CD14-positive monocyte (primary cell): Measurements from ENCODE around the gene WDR55. TPM values are rescaled to one million over a fixed set of nuclear protein-coding genes. Genes with fewer than 3 reads are reported as not detected.
"Not testable (repeated sequence)": the region's sequence is repeated elsewhere in the genome, so short reads cannot be mapped to it uniquely, and the experiment has no call there.

Source experiments
- DNase-seq, 3 donors: peaks; one replicate each; pipeline ENCODE4 v3.0.0-alpha.2; 2011 to 2022
- H2AFZ ChIP-seq: 2 replicates; pipeline ENCODE4 v1.6.0; 2012; ENCODE audit warnings: mild to moderate bottlenecking, low read depth, low read length, inconsistent platforms; ENCODE audit not compliant: insufficient read depth, poor library complexity, severe bottlenecking
- H3K27ac ChIP-seq, 2 donors: 1 replicate in 1 of 2; 2 replicates in 1 of 2; pipeline ENCODE4 v1.5.1; 2012 to 2013; ENCODE audit warnings: low read length in 2 of 2, control low read depth in 1 of 2, inconsistent platforms in 1 of 2, low read depth in 1 of 2, mild to moderate bottlenecking in 1 of 2
- H3K27me3 ChIP-seq, 2 donors: one replicate each; pipeline versions ENCODE4 v1.6.0 to v1.6.1; 2011 to 2013; ENCODE audit warnings: low read length in 2 of 2; ENCODE audit not compliant: control insufficient read depth in 2 of 2, insufficient read depth in 2 of 2
- H3K36me3 ChIP-seq, 2 donors: replicated peaks in 1 of 2; 1 replicate in 1 of 2; 2 replicates in 1 of 2; pipeline versions ENCODE4 v1.5.1 to v1.6.1; 2012 to 2013; ENCODE audit warnings: low read length in 2 of 2, control low read depth in 1 of 2, inconsistent platforms in 1 of 2, mild to moderate bottlenecking in 1 of 2; ENCODE audit not compliant: insufficient read depth in 2 of 2, control insufficient read depth in 1 of 2
- H3K4me1 ChIP-seq, 2 donors: 1 replicate in 1 of 2; 2 replicates in 1 of 2; pipeline versions ENCODE4 v1.5.1 to v1.6.1; 2012 to 2013; ENCODE audit warnings: low read length in 2 of 2, control low read depth in 1 of 2, inconsistent platforms in 1 of 2, mild to moderate bottlenecking in 1 of 2, moderate library complexity in 1 of 2; ENCODE audit not compliant: insufficient read depth in 2 of 2, control insufficient read depth in 1 of 2
- H3K4me2 ChIP-seq: replicated peaks from 2 replicates; pipeline ENCODE3; 2012; ENCODE audit warnings: low read length, moderate library complexity, mild to moderate bottlenecking; ENCODE audit not compliant: poor library complexity, severe bottlenecking; ENCODE audit errors: extremely low read depth
- H3K4me3 ChIP-seq, 3 experiments: fragments of 200-600 bp in 1 of 3; sonication (generic) in 1 of 3; replicated peaks in 1 of 3; 1 replicate in 2 of 3; 2 replicates in 1 of 3; pipeline ENCODE4 v1.5.1; 2011 to 2013; ENCODE audit warnings: low read length in 3 of 3, mild to moderate bottlenecking in 3 of 3, control low read depth in 2 of 3, low read depth in 2 of 3, inconsistent platforms in 1 of 3, moderate library complexity in 1 of 3
- H3K79me2 ChIP-seq: 2 replicates; pipeline ENCODE4 v1.6.0; 2012; ENCODE audit warnings: mild to moderate bottlenecking, control low read depth, inconsistent platforms, low read length, moderate library complexity; ENCODE audit not compliant: insufficient read depth
- H3K9ac ChIP-seq: 2 replicates; pipeline ENCODE4 v1.6.0; 2017; ENCODE audit warnings: low read length, mild to moderate bottlenecking; ENCODE audit not compliant: insufficient read depth, poor library complexity, severe bottlenecking
- H3K9me3 ChIP-seq, 2 donors: replicated peaks in 1 of 2; 1 replicate in 1 of 2; 2 replicates in 1 of 2; pipeline versions ENCODE4 v1.5.1 to v1.6.1; 2012 to 2013; ENCODE audit warnings: low read length in 2 of 2, control low read depth in 1 of 2; ENCODE audit not compliant: control insufficient read depth in 1 of 2, insufficient read depth in 1 of 2
- H4K20me1 ChIP-seq: 2 replicates; pipeline ENCODE4 v1.6.0; 2012; ENCODE audit warnings: mild to moderate bottlenecking, low read length, control low read depth, moderate library complexity; ENCODE audit not compliant: insufficient read depth
- H3K27ac Mint-ChIP-seq, 7 donors: one replicate each; pipeline ENCODE4 v1.8.0; 2020; ENCODE audit warnings: mild to moderate bottlenecking in 7 of 7, mixed read lengths in 7 of 7, moderate library complexity in 6 of 7, inconsistent platforms in 2 of 7
- H3K27me3 Mint-ChIP-seq, 3 donors: one replicate each; pipeline ENCODE4 v1.8.0; 2021 to 2022; ENCODE audit warnings: low read depth in 3 of 3, mild to moderate bottlenecking in 3 of 3, mixed read lengths in 3 of 3, moderate library complexity in 3 of 3, inconsistent platforms in 1 of 3
- H3K36me3 Mint-ChIP-seq, 2 donors: one replicate each; pipeline ENCODE4 v1.8.0; 2020; ENCODE audit warnings: mixed read lengths in 2 of 2, inconsistent platforms in 1 of 2, mild to moderate bottlenecking in 1 of 2
- H3K4me1 Mint-ChIP-seq: one replicate; pipeline ENCODE4 v1.8.0; 2020; ENCODE audit warnings: mild to moderate bottlenecking, mixed read lengths
- H3K4me3 Mint-ChIP-seq, 2 donors: one replicate each; pipeline ENCODE4 v1.8.0; 2020; ENCODE audit warnings: mild to moderate bottlenecking in 2 of 2, mixed read lengths in 2 of 2, moderate library complexity in 1 of 2
- H3K9me3 Mint-ChIP-seq, 7 donors: one replicate each; pipeline ENCODE4 v1.8.0; 2020 to 2022; ENCODE audit warnings: mixed read lengths in 7 of 7, mild to moderate bottlenecking in 6 of 7, moderate library complexity in 6 of 7, inconsistent platforms in 2 of 7
- CTCF ChIP-seq: fragments of 200-600 bp; IDR thresholded peaks from one replicate; pipeline ENCODE4 v1.8.0; 2022; ENCODE audit warnings: antibody characterized with exemption, mild to moderate bottlenecking
- WGBS: methylation state at CpG from one replicate; pipeline ENCODE4 v1.1.5; 2013; ENCODE audit warnings: missing lambda C conversion rate; ENCODE audit not compliant: insufficient coverage; 5-methylcytosine and 5-hydroxymethylcytosine counted together
- intact Hi-C, 2 donors: fragments of 100-400 bp; cut with micrococcal nuclease; formaldehyde crosslinking; loops; one replicate each; pipeline versions ENCODE4 v1.15.0 to v1.15.1; 2023
- polyA plus RNA-seq, 3 donors: library from polyadenylated mRNA; depleted of rRNA in 1 of 3; unstranded in 2 of 3; stranded (reverse) in 1 of 3; fragments of 300-500 nt in 2 of 3; fragments of >200 nt in 1 of 3; fragmentation: Illumina TruSeq in 2 of 3; gene quantifications; 1 replicate in 2 of 3; 2 replicates in 1 of 3; pipeline ENCODE4 v1.2.3, GENCODE V29; 2012 to 2021

Gene WDR55
- polyA plus RNA-seq, 3 donors, result 11.2 to 36.8 (median 13.3) TPM

- Mint-ChIP-seq H3K9me3 (peaks cover 0 to 2% (median 0%) of the 10 kb centered on the region in 7 donors), H3K27ac (peak overlapping the region; percentile 94 to 100 (median 99)), H3K4me3 (peak overlapping the region; percentile 97 to 98), H3K36me3 (peaks cover 61 to 65% of the 10 kb centered on the region in 2 donors), H3K4me1 (peaks cover 35% of the 10 kb centered on the region), H3K27me3 (peaks cover 0 to 2% (median 0%) of the 10 kb centered on the region in 3 donors)
- Histone ChIP-seq H2AFZ (peak overlapping the region; percentile 92), H3K79me2 (peaks cover 34% of the 10 kb centered on the region), H3K4me2 (peak overlapping the region; percentile 95), H4K20me1 (peaks cover 33% of the 10 kb centered on the region), H3K27me3 (no peaks in the 10 kb centered on the region), H3K36me3 (peaks cover 57 to 70% of the 10 kb centered on the region in 2 donors), H3K4me1 (peaks cover 20 to 28% of the 10 kb centered on the region in 2 donors), H3K9me3 (no peaks in the 10 kb centered on the region), H3K9ac (peak overlapping the region; percentile 78), H3K4me3 (peak overlapping the region; percentile 70 to 100 (median 97)), H3K27ac (peak overlapping the region; percentile 80 to 96)
- intact Hi-C loops, result no loop called here
- 27% methylated on average over 18 of the region's 18 CpGs for WGBS
- no peak for DNase-seq
- TF ChIP-seq CTCF, result no peak
These were observed 710 bp upstream of the WDR55 start for GRCh38 chr5:140664030-140664358.

GRCh38 chr5:140671035-140671434 lies 6.3 kb downstream of the WDR55 start:
- H3K36me3 ChIP-seq, result peaks cover 68 to 95% of the 10 kb centered on the region in 2 donors
- H3K27ac Mint-ChIP-seq, result peak overlapping the region in 1 of 7 donors; percentile 10
- peaks cover 73 to 90% of the 10 kb centered on the region in 2 donors for H3K36me3 Mint-ChIP-seq
- H3K9ac ChIP-seq, H3K4me1 ChIP-seq, H3K9me3 Mint-ChIP-seq, H3K27me3 ChIP-seq, H3K27ac ChIP-seq, H3K9me3 ChIP-seq, intact Hi-C loops, H3K4me2 ChIP-seq, H3K4me3 Mint-ChIP-seq, DNase-seq, H3K27me3 Mint-ChIP-seq, H2AFZ ChIP-seq, H3K4me3 ChIP-seq: not testable (repeated sequence)
- no CpG with 5 or more reads among the region's 4 CpGs for WGBS
- peaks cover 22% of the 10 kb centered on the region for H3K79me2 ChIP-seq
- H4K20me1 ChIP-seq, result peaks cover 38% of the 10 kb centered on the region
- H3K4me1 Mint-ChIP-seq, result peaks cover 16% of the 10 kb centered on the region
